Calu3 (cell line): ENCODE data around the gene AAR2. TPM values are rescaled to one million over a fixed set of nuclear protein-coding genes. Genes with fewer than 3 reads are reported as not detected.

Experiments
- BruUV-seq: library from RNA; stranded (reverse); fragments of 400-500 nt; replicated peaks from 2 replicates; lab custom pipeline; 2021; lab: Mats Ljungman, UMichigan
- CTCF ChIA-PET: fragments of 300-600 bp; sonication (Branson Sonifier 250); formaldehyde crosslinking; loops from one replicate; lab custom pipeline; 2022; ENCODE audit warnings: antibody characterized with exemption; lab: Charles Lee
- DNase-seq: peaks from one replicate; pipeline ENCODE4 v3.0.0; 2022
- H3K27ac Mint-ChIP-seq: one replicate; pipeline ENCODE4 v1.8.0; 2022; ENCODE audit warnings: mixed read lengths; ENCODE audit not compliant: unreplicated experiment
- H3K27me3 Mint-ChIP-seq: one replicate; pipeline ENCODE4 v1.8.0; 2022; ENCODE audit warnings: mixed read lengths; ENCODE audit not compliant: unreplicated experiment
- H3K36me3 Mint-ChIP-seq: one replicate; pipeline ENCODE4 v1.8.0; 2022; ENCODE audit warnings: mild to moderate bottlenecking, moderate library complexity, mixed read lengths; ENCODE audit not compliant: insufficient read depth, unreplicated experiment
- H3K4me1 Mint-ChIP-seq: one replicate; pipeline ENCODE4 v1.8.0; 2022; ENCODE audit warnings: mild to moderate bottlenecking, low read depth, mixed read lengths; ENCODE audit not compliant: unreplicated experiment
- H3K4me3 Mint-ChIP-seq: one replicate; pipeline ENCODE4 v1.8.0; 2022; ENCODE audit warnings: mild to moderate bottlenecking, low read depth, moderate library complexity, mixed read lengths; ENCODE audit not compliant: unreplicated experiment
- H3K9me3 Mint-ChIP-seq: one replicate; pipeline ENCODE4 v1.8.0; 2022; ENCODE audit warnings: low read depth, mixed read lengths; ENCODE audit not compliant: unreplicated experiment
- intact Hi-C: fragments of 100-400 bp; cut with micrococcal nuclease; formaldehyde crosslinking; loops from one replicate; pipeline ENCODE4 v1.10.0; 2022; ENCODE audit not compliant: unreplicated experiment
- total RNA-seq: library from RNA; stranded (reverse); gene quantifications from 2 replicates; pipeline ENCODE4 v1.2.3, GENCODE V29; 2022
- TF ChIP-seq, protein P1 (sequence below): fragments of 200-600 bp; IDR thresholded peaks from one replicate; pipeline ENCODE4 v1.8.0; 2022; ENCODE audit warnings: antibody characterized with exemption; ENCODE audit not compliant: unreplicated experiment

Gene AAR2
- total RNA-seq, 1 experiment from 2014 or later, result 37.0 TPM

DNA sequence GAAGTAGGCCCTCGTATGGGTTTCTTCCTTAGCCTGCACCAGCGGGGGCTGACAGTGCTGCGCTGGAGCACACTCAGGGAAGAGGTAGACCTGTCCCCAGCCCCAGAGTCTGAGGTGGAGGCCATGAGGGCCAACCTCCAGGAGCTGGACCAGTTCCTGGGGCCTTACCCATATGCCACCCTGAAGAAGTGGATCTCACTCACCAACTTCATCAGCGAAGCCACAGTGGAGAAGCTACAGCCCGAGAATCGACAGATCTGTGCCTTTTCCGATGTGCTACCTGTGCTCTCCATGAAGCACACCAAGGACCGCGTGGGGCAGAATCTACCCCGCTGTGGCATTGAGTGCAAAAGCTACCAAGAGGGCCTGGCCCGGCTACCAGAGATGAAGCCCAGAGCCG, 3.8 kb downstream of the AAR2 start:
- BruUV-seq, result no TSS peak
- intact Hi-C loops, result no loop called here
- Mint-ChIP-seq H3K4me3 (no peak overlapping the region), H3K36me3 (peaks cover 50% of the 10 kb centered on the region), H3K4me1 (peaks cover 10% of the 10 kb centered on the region), H3K27me3 (no peaks in the 10 kb centered on the region), H3K9me3 (no peaks in the 10 kb centered on the region), H3K27ac (no peak overlapping the region)
- DNase-seq, result no peak
- TF ChIP-seq, protein P1, sequence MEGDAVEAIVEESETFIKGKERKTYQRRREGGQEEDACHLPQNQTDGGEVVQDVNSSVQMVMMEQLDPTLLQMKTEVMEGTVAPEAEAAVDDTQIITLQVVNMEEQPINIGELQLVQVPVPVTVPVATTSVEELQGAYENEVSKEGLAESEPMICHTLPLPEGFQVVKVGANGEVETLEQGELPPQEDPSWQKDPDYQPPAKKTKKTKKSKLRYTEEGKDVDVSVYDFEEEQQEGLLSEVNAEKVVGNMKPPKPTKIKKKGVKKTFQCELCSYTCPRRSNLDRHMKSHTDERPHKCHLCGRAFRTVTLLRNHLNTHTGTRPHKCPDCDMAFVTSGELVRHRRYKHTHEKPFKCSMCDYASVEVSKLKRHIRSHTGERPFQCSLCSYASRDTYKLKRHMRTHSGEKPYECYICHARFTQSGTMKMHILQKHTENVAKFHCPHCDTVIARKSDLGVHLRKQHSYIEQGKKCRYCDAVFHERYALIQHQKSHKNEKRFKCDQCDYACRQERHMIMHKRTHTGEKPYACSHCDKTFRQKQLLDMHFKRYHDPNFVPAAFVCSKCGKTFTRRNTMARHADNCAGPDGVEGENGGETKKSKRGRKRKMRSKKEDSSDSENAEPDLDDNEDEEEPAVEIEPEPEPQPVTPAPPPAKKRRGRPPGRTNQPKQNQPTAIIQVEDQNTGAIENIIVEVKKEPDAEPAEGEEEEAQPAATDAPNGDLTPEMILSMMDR, result no peak
- CTCF ChIA-PET, result interaction anchor here (0.5 to 0.6 kb wide), 2 partner anchors 241 to 468 kb away, joined by 4 to 11 read pairs; no protein-coding TSS in a partner anchor

DNA sequence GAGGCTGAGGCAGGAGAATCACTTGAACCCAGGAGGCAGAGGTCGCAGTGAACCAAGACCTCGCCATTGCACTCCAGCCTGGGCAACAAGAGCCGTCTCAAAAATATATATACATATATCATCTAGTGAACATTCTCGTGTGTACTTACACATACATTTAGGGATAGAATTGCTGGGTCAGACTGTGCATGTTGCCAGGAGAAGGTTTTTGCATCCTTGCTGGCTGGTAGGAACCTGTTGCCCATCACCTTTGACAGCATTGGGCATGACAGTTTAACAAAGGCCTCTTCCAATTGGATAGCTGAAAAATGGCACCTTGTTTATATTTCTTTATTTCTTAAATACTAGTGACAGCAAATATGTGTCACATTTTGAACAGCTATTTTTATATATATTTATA, 5.4 kb downstream of the AAR2 start:
- TF ChIP-seq, protein P1, result no peak
- no peak for DNase-seq
- Mint-ChIP-seq H3K4me1 (peaks cover 10% of the 10 kb centered on the region), H3K27me3 (no peaks in the 10 kb centered on the region), H3K27ac (no peak overlapping the region), H3K9me3 (no peaks in the 10 kb centered on the region), H3K36me3 (peaks cover 48% of the 10 kb centered on the region), H3K4me3 (no peak overlapping the region)
- BruUV-seq, result no TSS peak
- CTCF ChIA-PET, result interaction anchor here (0.7 kb wide), 1 partner anchor 103 kb away, joined by 3 read pairs; no protein-coding TSS in a partner anchor
- intact Hi-C loops, result no loop called here

DNA sequence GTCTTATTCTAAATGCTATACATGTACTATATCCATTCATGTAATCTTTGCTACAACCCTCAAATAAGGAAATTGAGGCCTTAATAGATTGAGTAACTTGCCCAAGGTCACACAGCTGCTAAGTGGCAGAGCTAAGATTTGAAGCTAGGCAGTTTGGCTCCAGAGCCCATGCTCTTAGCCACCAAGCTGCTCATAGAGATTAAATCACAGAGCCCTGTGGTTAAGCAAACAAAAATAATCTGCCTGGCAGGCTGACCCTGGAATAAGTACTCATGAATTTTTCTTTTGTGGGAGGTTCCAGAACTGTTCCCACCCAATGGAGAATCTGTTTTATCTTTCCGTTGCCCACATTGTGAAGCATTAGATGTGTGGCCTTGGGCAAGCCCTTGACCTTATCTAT, 7.4 kb downstream of the AAR2 start:
- no TSS peak for BruUV-seq
- DNase-seq, result no peak
- Mint-ChIP-seq H3K4me3 (no peak overlapping the region), H3K36me3 (peaks cover 59% of the 10 kb centered on the region), H3K4me1 (no peaks in the 10 kb centered on the region), H3K27ac (no peak overlapping the region), H3K9me3 (no peaks in the 10 kb centered on the region), H3K27me3 (no peaks in the 10 kb centered on the region)
- CTCF ChIA-PET, result no interaction called here
- TF ChIP-seq, protein P1, result no peak
- intact Hi-C loops, result no loop called here

DNA sequence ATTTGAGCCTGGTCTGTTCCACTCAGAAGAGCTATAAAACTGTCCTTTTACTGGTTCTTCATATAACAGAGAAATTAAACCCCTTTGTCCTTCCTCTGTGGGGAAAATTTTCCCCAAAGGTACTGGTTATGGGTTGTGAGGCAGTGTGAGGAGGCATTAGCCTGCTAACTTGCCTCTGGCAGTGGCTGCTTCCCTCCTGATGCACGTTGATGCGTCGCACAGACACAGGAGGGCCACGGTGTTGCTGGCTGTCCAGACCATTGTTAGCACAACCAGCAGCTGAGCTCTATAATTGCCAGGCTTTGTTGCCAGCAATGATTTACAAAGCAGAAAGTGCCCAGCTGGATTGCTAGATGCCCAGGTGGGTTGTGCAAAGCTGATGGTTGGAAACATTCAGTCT, 10.1 kb downstream of the AAR2 start:
- intact Hi-C loops, result no loop called here
- no peak overlapping the region for H3K4me3 Mint-ChIP-seq
- H3K9me3 Mint-ChIP-seq, result no peaks in the 10 kb centered on the region
- no peak for DNase-seq
- CTCF ChIA-PET, result no interaction called here
- TF ChIP-seq, protein P1, result no peak
- H3K36me3 Mint-ChIP-seq, result peaks cover 61% of the 10 kb centered on the region
- no TSS peak for BruUV-seq
- no peaks in the 10 kb centered on the region for H3K27me3 Mint-ChIP-seq
- no peaks in the 10 kb centered on the region for H3K4me1 Mint-ChIP-seq
- H3K27ac Mint-ChIP-seq, result no peak overlapping the region
